Fibroblast of mammary gland (primary cell): Measurements from ENCODE around the gene GP5.

Experiments used
- DNase-seq: peaks from one replicate; pipeline ENCODE4 v3.0.0-alpha.2; 2010; ENCODE audit warnings: low read depth
- H3K4me3 ChIP-seq: 2 replicates; pipeline ENCODE4 v1.5.1; 2011; ENCODE audit warnings: low read depth, mild to moderate bottlenecking, low read length, moderate library complexity; ENCODE audit not compliant: control insufficient read depth
- CTCF ChIP-seq: conservative IDR thresholded peaks from 2 replicates; pipeline ENCODE4 v1.5.1; 2011; ENCODE audit warnings: low read depth, low read length, inconsistent platforms; ENCODE audit not compliant: control insufficient read depth, insufficient read depth

Gene GP5

GRCh38 chr3:194368918-194369317 is 30.1 kb downstream of the GP5 start:
- no peak overlapping the region for H3K4me3 ChIP-seq
- TF ChIP-seq CTCF = no peak
- DNase-seq = no peak

GRCh38 chr3:194367992-194368841 is 30.8 kb downstream of the GP5 start:
- TF ChIP-seq CTCF = no peak
- peak; percentile 78 for DNase-seq

GRCh38 chr3:194365978-194366490 is 33.0 kb downstream of the GP5 start:
- no peak for TF ChIP-seq CTCF
- H3K4me3 ChIP-seq = no peak overlapping the region
- DNase-seq = no peak

More at GRCh38 chr3:194367992-194368841, 30.8 kb downstream of the GP5 start:
- no peak overlapping the region for H3K4me3 ChIP-seq

GRCh38 chr3:194365526-194365925 is 33.5 kb downstream of the GP5 start:
- no peak overlapping the region for H3K4me3 ChIP-seq
- TF ChIP-seq CTCF = no peak
- DNase-seq = no peak

- TF ChIP-seq CTCF = no peak
- DNase-seq = peak; percentile 87
- no peak overlapping the region for H3K4me3 ChIP-seq
Measured at GRCh38 chr3:194364652-194365434, 34.2 kb downstream of the GP5 start.

- TF ChIP-seq CTCF = no peak
- H3K4me3 ChIP-seq = no peak overlapping the region
- no peak for DNase-seq
Measured at GRCh38 chr3:194364314-194364651, 34.8 kb downstream of the GP5 start.
